Spleen (tissue), 7 donors: ENCODE measurements around the gene PAK4.

Source experiments
- POLR2A ChIP-seq, 3 donors: fragments of 450-650 bp; IDR thresholded peaks; one replicate each; pipeline ENCODE4 v1.5.1; 2017; ENCODE audit warnings: antibody characterized with exemption in 3 of 3, mild to moderate bottlenecking in 1 of 3
- POLR2AphosphoS5 ChIP-seq, 3 donors: sonication (generic); formaldehyde crosslinking; IDR thresholded peaks; one replicate each; pipeline ENCODE4 v1.5.1; 2017; ENCODE audit warnings: antibody characterized with exemption in 3 of 3
- TF ChIP-seq, protein P1 (sequence below), 11 experiments: fragments of 200-600 bp in 7 of 11; fragments of 450-650 bp in 4 of 11; sonication (generic) in 4 of 11; IDR thresholded peaks in 8 of 11; conservative IDR thresholded peaks in 3 of 11; 1 replicate in 7 of 11; 2 replicates in 4 of 11; pipeline versions ENCODE4 v1.4.0 to v1.8.0; 2016 to 2021; ENCODE audit warnings: antibody characterized with exemption in 11 of 11, inconsistent platforms in 4 of 11, mild to moderate bottlenecking in 1 of 11
- donor health status: DM: no; HTN: no; CAD: no; lungs with moderate emphysema.
- donor health status: DM: no; HTN: no; CAD: no.
- donor health status: DM: no; HTN: no; CAD: no.

DNA sequence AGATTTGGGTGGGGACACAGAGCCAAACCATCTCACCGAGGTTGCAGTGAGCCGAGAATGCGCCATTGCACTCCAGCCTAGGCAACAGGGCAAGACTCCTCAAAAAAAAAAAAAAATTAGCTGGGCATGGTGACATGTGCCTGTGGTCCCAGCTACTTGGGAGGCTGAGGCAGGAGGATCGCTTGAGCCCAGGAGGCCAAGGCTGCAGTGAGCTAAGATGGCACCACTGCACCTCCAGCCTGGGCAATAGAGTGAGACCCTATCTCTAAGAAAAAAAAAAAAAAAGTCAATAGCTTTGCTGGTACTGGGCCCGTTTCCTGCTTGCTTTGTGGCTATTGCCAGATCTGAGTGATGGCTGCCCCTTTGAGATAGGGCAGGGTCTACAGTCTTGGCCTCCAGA, 28.3 kb upstream of the PAK4 start:
- TF ChIP-seq, protein P1, sequence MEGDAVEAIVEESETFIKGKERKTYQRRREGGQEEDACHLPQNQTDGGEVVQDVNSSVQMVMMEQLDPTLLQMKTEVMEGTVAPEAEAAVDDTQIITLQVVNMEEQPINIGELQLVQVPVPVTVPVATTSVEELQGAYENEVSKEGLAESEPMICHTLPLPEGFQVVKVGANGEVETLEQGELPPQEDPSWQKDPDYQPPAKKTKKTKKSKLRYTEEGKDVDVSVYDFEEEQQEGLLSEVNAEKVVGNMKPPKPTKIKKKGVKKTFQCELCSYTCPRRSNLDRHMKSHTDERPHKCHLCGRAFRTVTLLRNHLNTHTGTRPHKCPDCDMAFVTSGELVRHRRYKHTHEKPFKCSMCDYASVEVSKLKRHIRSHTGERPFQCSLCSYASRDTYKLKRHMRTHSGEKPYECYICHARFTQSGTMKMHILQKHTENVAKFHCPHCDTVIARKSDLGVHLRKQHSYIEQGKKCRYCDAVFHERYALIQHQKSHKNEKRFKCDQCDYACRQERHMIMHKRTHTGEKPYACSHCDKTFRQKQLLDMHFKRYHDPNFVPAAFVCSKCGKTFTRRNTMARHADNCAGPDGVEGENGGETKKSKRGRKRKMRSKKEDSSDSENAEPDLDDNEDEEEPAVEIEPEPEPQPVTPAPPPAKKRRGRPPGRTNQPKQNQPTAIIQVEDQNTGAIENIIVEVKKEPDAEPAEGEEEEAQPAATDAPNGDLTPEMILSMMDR (IDR thresholded peaks at IDR 0.05 in 8 of 11, conservative IDR thresholded peaks at IDR 0.05 in 3 of 11), result no peak
- no peak for TF ChIP-seq POLR2A (IDR thresholded peaks at IDR 0.05)
- no peak for TF ChIP-seq POLR2AphosphoS5 (IDR thresholded peaks at IDR 0.05)
